IPS-11a (cell line): Measurements from ENCODE around the gene RPL31.

Experiments
- H3K4me3 ChIP-seq: one replicate; pipeline ENCODE4 v1.5.1; 2013; ENCODE audit warnings: low read depth, low read length, control low read depth

RPL31 gene

GRCh38 chr2:100974712-100975520, 27.2 kb upstream of the RPL31 start:
- no peak overlapping the region for H3K4me3 ChIP-seq

DNA sequence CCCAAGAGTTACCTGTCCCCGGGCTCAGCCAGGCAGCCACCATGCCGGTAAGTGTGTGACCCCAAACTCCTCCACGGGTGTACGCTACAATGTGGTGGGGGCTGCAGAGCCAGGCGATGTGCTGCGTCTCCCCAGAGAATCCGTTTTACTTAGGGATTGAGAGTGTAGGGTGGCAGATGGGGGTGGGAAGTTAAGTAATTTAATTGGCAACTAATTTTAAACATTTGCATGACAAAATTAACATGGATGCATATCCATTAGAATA, 26.6 kb upstream of the RPL31 start:
- H3K4me3 ChIP-seq, result no peak overlapping the region

GRCh38 chr2:100976061-100976460, 26.0 kb upstream of the RPL31 start:
- no peak overlapping the region for H3K4me3 ChIP-seq

GRCh38 chr2:100976645-100977391, 25.3 kb upstream of the RPL31 start:
- no peak overlapping the region for H3K4me3 ChIP-seq

GRCh38 chr2:100977511-100977910, 24.6 kb upstream of the RPL31 start:
- H3K4me3 ChIP-seq, result no peak overlapping the region

DNA sequence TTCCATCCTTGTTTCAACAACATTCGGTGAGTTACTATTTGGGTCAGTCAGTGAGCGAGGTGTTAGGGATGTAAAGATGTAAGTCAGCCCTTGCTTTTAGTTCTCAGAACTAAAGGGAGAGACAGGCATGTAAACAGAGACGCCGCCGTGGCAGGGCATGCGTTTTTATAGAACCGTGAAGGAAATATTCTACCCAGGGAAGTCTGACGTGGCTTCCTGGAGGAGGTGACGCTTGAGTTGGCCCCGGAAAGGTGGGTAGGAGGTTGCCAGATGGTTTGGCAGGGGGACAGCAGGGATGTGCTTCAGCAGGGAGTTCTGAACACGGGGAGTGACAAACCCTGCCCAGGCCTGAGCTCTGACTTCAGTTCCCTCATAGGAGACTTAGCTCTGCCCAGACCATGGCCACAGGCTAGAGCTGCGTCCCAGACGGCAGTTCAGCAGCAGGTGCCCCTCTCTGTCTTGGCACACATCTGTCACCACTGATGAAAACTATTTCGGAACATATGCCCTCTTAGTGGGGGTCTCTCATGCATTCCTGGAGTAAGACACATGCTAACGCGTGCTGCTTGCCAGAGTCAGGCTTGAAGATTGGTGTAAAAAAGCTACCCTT, 23.4 kb upstream of the RPL31 start:
- no peak overlapping the region for H3K4me3 ChIP-seq

DNA sequence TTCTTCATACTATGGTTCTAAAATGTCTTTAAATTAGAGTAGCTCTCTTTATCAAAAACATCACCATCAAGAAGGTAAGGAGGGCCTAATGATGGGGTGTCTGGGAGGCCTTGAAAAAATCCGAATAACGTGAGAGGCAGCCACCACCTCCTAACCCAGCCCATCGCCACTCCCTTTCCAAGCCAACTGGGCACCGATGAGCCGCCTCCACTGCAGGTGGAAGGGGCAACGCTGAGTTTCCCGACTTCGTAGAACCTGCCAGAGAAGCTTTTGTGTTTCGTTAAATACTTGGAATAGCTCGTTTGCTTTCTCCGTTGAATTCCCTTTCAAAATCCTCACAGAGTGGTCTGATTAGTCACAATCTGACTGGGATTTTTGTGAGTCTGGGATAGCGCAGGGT, 22.0 kb upstream of the RPL31 start:
- H3K4me3 ChIP-seq, result no peak overlapping the region

DNA sequence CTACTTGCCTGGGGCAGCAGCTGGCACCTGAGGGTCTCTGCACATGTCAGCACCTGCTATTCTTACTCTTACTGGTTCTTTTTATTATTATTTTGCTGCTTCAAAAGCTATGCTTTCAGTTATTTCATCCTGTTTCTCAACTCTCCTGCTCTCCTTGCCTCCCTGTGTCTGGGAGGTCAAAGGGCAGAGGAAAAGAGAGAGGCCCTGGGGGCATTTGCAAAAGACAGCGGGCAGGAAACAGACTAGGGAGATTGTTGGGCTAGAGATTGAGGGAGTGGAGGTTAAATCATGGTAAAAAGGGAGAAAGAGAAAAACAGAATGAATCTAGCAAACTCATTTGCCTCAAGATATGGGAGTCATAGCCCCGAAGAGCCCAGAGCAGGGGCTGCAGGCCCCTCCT, 21.1 kb upstream of the RPL31 start:
- H3K4me3 ChIP-seq, result no peak overlapping the region

GRCh38 chr2:100982431-100982861, 19.6 kb upstream of the RPL31 start:
- no peak overlapping the region for H3K4me3 ChIP-seq

DNA sequence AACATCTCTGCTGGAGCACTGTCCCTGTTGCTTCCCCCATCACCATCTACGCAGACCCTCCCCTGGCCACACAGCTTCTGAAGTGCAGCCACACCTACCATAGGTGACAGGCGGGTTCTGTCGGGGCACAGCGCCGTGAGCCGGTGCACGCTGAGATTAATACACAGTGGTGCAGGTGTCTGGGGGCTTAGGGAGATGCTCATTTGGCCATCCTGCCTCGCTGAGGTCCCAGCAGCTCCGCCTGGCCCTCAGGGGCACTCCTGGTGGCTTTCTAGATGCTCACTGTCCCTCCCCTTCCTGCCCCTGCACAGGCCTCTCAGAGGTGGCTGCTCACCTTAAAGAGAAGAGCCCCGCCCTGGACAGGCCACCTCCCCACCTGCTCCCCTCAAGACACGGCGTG, 18.9 kb upstream of the RPL31 start:
- H3K4me3 ChIP-seq, result no peak overlapping the region

- H3K4me3 ChIP-seq, result no peak overlapping the region
These were observed 18.3 kb upstream of the RPL31 start for GRCh38 chr2:100983684-100984310.

- no peak overlapping the region for H3K4me3 ChIP-seq
These were observed 17.2 kb upstream of the RPL31 start for GRCh38 chr2:100984892-100985307.

GRCh38 chr2:100986157-100986556, 15.9 kb upstream of the RPL31 start:
- H3K4me3 ChIP-seq, result no peak overlapping the region

GRCh38 chr2:100987536-100987935, 14.6 kb upstream of the RPL31 start:
- no peak overlapping the region for H3K4me3 ChIP-seq

DNA sequence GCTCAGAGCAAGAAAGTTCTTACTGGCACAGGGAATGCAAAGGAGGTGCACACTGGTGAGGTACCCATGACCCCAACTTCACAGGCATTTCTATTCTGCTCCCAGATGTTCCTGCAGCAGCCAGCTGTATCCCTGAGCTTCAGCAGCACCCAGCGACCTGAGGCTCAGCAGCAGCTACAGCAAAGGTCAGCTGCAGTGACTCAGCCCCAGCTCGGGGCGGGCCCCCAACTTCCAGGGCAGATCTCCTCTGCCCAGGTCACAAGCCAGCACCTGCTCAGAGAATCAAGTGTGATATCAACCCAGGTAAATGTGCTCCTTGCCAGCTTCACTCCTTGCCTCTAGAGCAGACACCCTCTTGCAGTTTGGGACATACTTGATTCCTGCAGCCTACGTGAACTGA, 14.1 kb upstream of the RPL31 start:
- no peak overlapping the region for H3K4me3 ChIP-seq

GRCh38 chr2:100988630-100989417, 13.3 kb upstream of the RPL31 start:
- H3K4me3 ChIP-seq, result no peak overlapping the region

- H3K4me3 ChIP-seq, result no peak overlapping the region
These were observed 12.4 kb upstream of the RPL31 start for GRCh38 chr2:100989666-100990065.

GRCh38 chr2:100990166-100990565, 11.9 kb upstream of the RPL31 start:
- no peak overlapping the region for H3K4me3 ChIP-seq

GRCh38 chr2:100990650-100991403, 11.3 kb upstream of the RPL31 start:
- no peak overlapping the region for H3K4me3 ChIP-seq

DNA sequence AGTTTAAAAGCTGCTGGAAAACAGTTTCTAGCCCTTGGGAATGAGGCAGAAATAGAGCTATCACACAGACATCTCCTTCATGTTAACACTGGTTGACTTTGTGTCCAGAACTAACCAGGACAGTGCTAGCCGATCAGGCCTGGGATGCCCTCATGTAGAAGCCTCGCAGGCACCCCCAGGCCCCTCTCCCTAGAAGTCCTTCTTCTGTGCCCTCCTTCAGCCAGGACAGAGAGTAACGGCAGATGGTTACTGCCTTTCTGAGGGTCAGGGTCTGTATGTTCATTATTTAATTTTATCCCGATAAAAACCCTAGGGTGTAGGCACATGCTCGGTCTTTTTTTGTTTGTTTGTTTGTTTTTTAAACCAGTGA, 10.7 kb upstream of the RPL31 start:
- H3K4me3 ChIP-seq, result no peak overlapping the region
